GM12878 (cell line): ENCODE measurements around the gene IFI35. TPM values are rescaled to one million over a fixed set of nuclear protein-coding genes. Genes with fewer than 3 reads are reported as not detected.

Experiments used
- BHLHE40 ChIP-seq, 2 experiments: fragments of 450-650 bp in 1 of 2; IDR thresholded peaks; 2 replicates each; pipeline ENCODE4 v1.6.1; 2011 to 2017; ENCODE audit warnings: low read depth in 2 of 2, borderline replicate concordance in 1 of 2, improper control_type of control experiment in 1 of 2, low read length in 1 of 2, mild to moderate bottlenecking in 1 of 2
- CREM ChIP-seq: IDR thresholded peaks from 2 replicates; pipeline ENCODE4 v1.6.1; 2014; ENCODE audit warnings: antibody characterized with exemption, low read depth
- EED ChIP-seq: sonication (generic); IDR thresholded peaks from 2 replicates; pipeline ENCODE4 v1.6.1; 2016; ENCODE audit warnings: antibody characterized with exemption, low read depth
- ELK1 ChIP-seq: IDR thresholded peaks from 2 replicates; pipeline ENCODE4 v1.6.1; 2012; ENCODE audit warnings: low read depth, low read length, improper control_type of control experiment
- HCFC1 ChIP-seq: fragments of 150-350 bp; IDR thresholded peaks from 2 replicates; pipeline ENCODE4 v1.6.1; 2014; ENCODE audit warnings: low read length
- KAT2A ChIP-seq: conservative IDR thresholded peaks from 2 replicates; pipeline ENCODE4 v1.6.1; 2011; ENCODE audit warnings: low read depth, low read length; ENCODE audit not compliant: control insufficient read depth
- MYC ChIP-seq: IDR thresholded peaks from 2 replicates; pipeline ENCODE4 v1.6.1; 2011; ENCODE audit warnings: mild to moderate bottlenecking, low read length, moderate library complexity, inconsistent platforms; ENCODE audit not compliant: insufficient read depth, insufficient replicate concordance, insufficient read length, severe bottlenecking
- NFYA ChIP-seq: IDR thresholded peaks from 2 replicates; pipeline ENCODE4 v1.6.1; 2011; ENCODE audit warnings: low read depth, mild to moderate bottlenecking, low read length, improper control_type of control experiment, borderline replicate concordance
- NR2C2 ChIP-seq: IDR thresholded peaks from 2 replicates; pipeline ENCODE4 v1.6.1; 2011; ENCODE audit warnings: borderline replicate concordance, low read depth; ENCODE audit not compliant: control insufficient read depth, insufficient read length
- PBX3 ChIP-seq: IDR thresholded peaks from 2 replicates; pipeline ENCODE4 v1.6.1; 2011; ENCODE audit warnings: mild to moderate bottlenecking, low read depth, low read length, moderate library complexity; ENCODE audit not compliant: insufficient replicate concordance
- RAD51 ChIP-seq: fragments of 450-650 bp; IDR thresholded peaks from 2 replicates; pipeline ENCODE4 v1.6.1; 2016; ENCODE audit warnings: moderate library complexity, mild to moderate bottlenecking, inconsistent platforms
- RB1 ChIP-seq: fragments of 450-650 bp; formaldehyde crosslinking; IDR thresholded peaks from 2 replicates; pipeline ENCODE4 v1.6.1; 2017; ENCODE audit warnings: mild to moderate bottlenecking, borderline replicate concordance
- RFX5 ChIP-seq: IDR thresholded peaks from 2 replicates; pipeline ENCODE4 v1.6.1; 2011; ENCODE audit warnings: low read depth, low read length, improper control_type of control experiment
- SIX5 ChIP-seq: IDR thresholded peaks from 2 replicates; pipeline ENCODE4 v1.6.1; 2011; ENCODE audit warnings: mild to moderate bottlenecking, low read depth, low read length, moderate library complexity; ENCODE audit not compliant: severe bottlenecking
- SREBF1 ChIP-seq: IDR thresholded peaks from 2 replicates; pipeline ENCODE4 v1.6.1; 2012; ENCODE audit warnings: mild to moderate bottlenecking, low read length
- STAT3 ChIP-seq: IDR thresholded peaks from 2 replicates; pipeline ENCODE4 v1.6.1; 2011; ENCODE audit warnings: low read depth, low read length, improper control_type of control experiment
- USF1 ChIP-seq: IDR thresholded peaks from 2 replicates; pipeline ENCODE4 v1.6.1; 2011; ENCODE audit warnings: borderline replicate concordance, low read depth, mild to moderate bottlenecking, moderate library complexity, mixed read lengths, low read length; ENCODE audit not compliant: insufficient read depth; ENCODE audit errors: extremely low read length
- ZBED1 ChIP-seq: IDR thresholded peaks from 2 replicates; pipeline ENCODE4 v1.6.1; 2016; ENCODE audit warnings: borderline replicate concordance
- ZNF687 ChIP-seq: fragments of 450-650 bp; IDR thresholded peaks from 2 replicates; pipeline ENCODE4 v1.6.1; 2017; ENCODE audit warnings: mild to moderate bottlenecking, moderate library complexity
- polyA plus RNA-seq, 11 experiments: library from polyadenylated mRNA; depleted of rRNA in 4 of 11; unstranded in 6 of 11; stranded (reverse) in 5 of 11; fragments of >200 nt; fragmentation: Nextera tagmentation in 4 of 11; fragmentation: Illumina TruSeq in 1 of 11; extraction: Ambion mirVana in 4 of 11; extraction: Trizol in 1 of 11; gene quantifications; 1 replicate in 1 of 11; 2 replicates in 10 of 11; pipeline versions ENCODE4 v1.2.1 to v1.2.3, GENCODE V29; 2011 to 2016; ENCODE audit warnings: inconsistent platforms in 2 of 11, missing spikeins in 2 of 11, low read depth in 1 of 11
- total RNA-seq, 4 experiments: library from RNA; depleted of rRNA in 3 of 4; stranded (reverse); fragments of >200 nt in 3 of 4; fragmentation: Illumina TruSeq in 1 of 4; extraction: Trizol in 1 of 4; gene quantifications; 2 replicates each; pipeline versions ENCODE4 v1.2.1 to v1.2.3, GENCODE V29; 2013 to 2021
- TF ChIP-seq, protein P1 (sequence below), 3 experiments: IDR thresholded peaks in 2 of 3; conservative IDR thresholded peaks in 1 of 3; 2 replicates each; pipeline ENCODE4 v1.5.1; 2011; ENCODE audit warnings: low read depth in 3 of 3, low read length in 3 of 3, mild to moderate bottlenecking in 3 of 3, control low read depth in 2 of 3, moderate library complexity in 2 of 3, inconsistent platforms in 1 of 3, mixed read lengths in 1 of 3; ENCODE audit not compliant: control insufficient read depth in 2 of 3, insufficient read depth in 1 of 3; ENCODE audit errors: extremely low read depth in 1 of 3

Gene IFI35
- total and polyA plus RNA-seq, 10 of the 15 experiments (the other 5 are each of a cell fraction or from before 2014, with no cell fraction given) = 18.4 to 92.2 (median 65.3) TPM

DNA sequence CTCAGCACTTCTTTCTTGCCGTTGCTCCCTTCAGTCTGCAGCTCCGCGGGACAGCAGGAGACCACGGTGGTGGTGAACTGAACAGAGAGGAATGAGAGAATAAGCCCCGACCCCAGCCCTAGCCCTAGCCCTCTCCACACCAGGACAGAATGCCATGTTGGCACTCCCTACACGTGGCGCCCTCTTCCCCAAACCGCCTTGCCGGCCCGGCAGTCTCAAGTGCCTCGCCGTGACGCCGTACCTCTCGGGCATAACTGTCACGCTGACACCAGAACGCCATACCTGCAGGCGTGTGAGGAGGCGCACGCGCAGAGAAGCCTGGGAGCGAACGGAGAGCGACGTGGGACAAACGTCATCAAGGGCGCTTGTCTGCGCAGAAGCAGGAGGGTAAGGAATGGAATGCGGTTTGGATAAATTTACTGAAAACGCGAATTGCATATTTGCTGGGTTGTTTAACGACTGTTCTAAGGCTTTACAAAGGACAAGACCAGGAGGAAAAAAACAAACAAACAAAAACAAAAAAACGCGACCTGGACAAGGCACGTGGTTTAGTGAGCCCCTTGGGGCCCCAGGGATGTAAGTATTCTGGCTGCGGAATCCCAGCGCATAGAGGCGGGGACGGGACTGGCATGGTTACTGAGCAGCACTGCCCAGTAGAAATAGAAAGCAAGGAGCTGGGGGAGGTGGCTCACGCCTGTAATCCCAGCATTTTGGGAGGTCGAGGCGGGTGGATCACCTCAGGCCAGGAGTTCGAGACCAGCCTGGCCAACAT lies 42.2 kb upstream of the IFI35 start, which contains the start of gene AARSD1 (continued):
- TF ChIP-seq ZNF687 (peak; percentile 96), RB1 (peak; percentile 59; the same call in 1 of the 2 replicates), SREBF1 (no peak), BHLHE40 (IDR thresholded peaks at IDR 0.05; ENCODE audit: borderline replicate concordance in 1 of 2, low read depth in 2 of 2, low read length in 1 of 2) (peak; percentile 50 to 81; a peak in 3 of 4 replicates), SIX5 (peak; percentile 29), EED (peak; percentile 24; the same call in 1 of the 2 replicates), NR2C2 (no peak), ZBED1 (no peak), CREM (peak; percentile 95), HCFC1 (peak; percentile 52), KAT2A (no peak), ELK1 (no peak), RAD51 (no peak), MYC (peak; percentile 74), USF1 (no peak), RFX5 (no peak), STAT3 (no peak), NFYA (no peak), PBX3 (peak; percentile 56)
- TF ChIP-seq, protein P1, sequence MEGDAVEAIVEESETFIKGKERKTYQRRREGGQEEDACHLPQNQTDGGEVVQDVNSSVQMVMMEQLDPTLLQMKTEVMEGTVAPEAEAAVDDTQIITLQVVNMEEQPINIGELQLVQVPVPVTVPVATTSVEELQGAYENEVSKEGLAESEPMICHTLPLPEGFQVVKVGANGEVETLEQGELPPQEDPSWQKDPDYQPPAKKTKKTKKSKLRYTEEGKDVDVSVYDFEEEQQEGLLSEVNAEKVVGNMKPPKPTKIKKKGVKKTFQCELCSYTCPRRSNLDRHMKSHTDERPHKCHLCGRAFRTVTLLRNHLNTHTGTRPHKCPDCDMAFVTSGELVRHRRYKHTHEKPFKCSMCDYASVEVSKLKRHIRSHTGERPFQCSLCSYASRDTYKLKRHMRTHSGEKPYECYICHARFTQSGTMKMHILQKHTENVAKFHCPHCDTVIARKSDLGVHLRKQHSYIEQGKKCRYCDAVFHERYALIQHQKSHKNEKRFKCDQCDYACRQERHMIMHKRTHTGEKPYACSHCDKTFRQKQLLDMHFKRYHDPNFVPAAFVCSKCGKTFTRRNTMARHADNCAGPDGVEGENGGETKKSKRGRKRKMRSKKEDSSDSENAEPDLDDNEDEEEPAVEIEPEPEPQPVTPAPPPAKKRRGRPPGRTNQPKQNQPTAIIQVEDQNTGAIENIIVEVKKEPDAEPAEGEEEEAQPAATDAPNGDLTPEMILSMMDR (IDR thresholded peaks at IDR 0.05 in 2 of 3, conservative IDR thresholded peaks at IDR 0.05 in 1 of 3; ENCODE audit: control insufficient read depth in 2 of 3, extremely low read depth in 1 of 3, insufficient read depth in 1 of 3, low read depth in 3 of 3, low read length in 3 of 3) = no peak
